ENCODE measurements around the gene NPAS3.

NPAS3 gene

GRCh38 chr14:33642691-33643244, 704.1 kb downstream of the NPAS3 start:
- no peak for DNase-seq (ENCODE audit: low read depth)

- DNase-seq (ENCODE audit: low read depth) = no peak
These were observed 704.9 kb downstream of the NPAS3 start for GRCh38 chr14:33643426-33644181.

- no peak for DNase-seq (ENCODE audit: low read depth)
These were observed 708.1 kb downstream of the NPAS3 start for GRCh38 chr14:33646692-33647260.

- no peak for DNase-seq (ENCODE audit: low read depth)
These were observed 708.7 kb downstream of the NPAS3 start for GRCh38 chr14:33647385-33647786.

- no peak for DNase-seq (ENCODE audit: low read depth)
These were observed 711.8 kb downstream of the NPAS3 start for GRCh38 chr14:33650430-33650829.

GRCh38 chr14:33652566-33653307, 714.1 kb downstream of the NPAS3 start:
- no peak for DNase-seq (ENCODE audit: low read depth)

- no peak for DNase-seq (ENCODE audit: low read depth)
These were observed 714.6 kb downstream of the NPAS3 start for GRCh38 chr14:33653308-33653695.

GRCh38 chr14:33655421-33655820, 716.7 kb downstream of the NPAS3 start:
- no peak for DNase-seq (ENCODE audit: low read depth)

- no peak for DNase-seq (ENCODE audit: low read depth)
These were observed 718.8 kb downstream of the NPAS3 start for GRCh38 chr14:33657476-33657875.

GRCh38 chr14:33660248-33660647, 721.6 kb downstream of the NPAS3 start:
- DNase-seq (ENCODE audit: low read depth) = no peak

- DNase-seq (ENCODE audit: low read depth) = no peak
These were observed 722.4 kb downstream of the NPAS3 start for GRCh38 chr14:33661101-33661500.

- DNase-seq (ENCODE audit: low read depth) = no peak
These were observed 729.4 kb downstream of the NPAS3 start for GRCh38 chr14:33668066-33668465.

GRCh38 chr14:33669111-33669510, 730.4 kb downstream of the NPAS3 start:
- DNase-seq (ENCODE audit: low read depth) = no peak

GRCh38 chr14:33670235-33670634, 731.6 kb downstream of the NPAS3 start:
- no peak for DNase-seq (ENCODE audit: low read depth)

GRCh38 chr14:33671556-33671955, 732.9 kb downstream of the NPAS3 start:
- no peak for DNase-seq (ENCODE audit: low read depth)

- no peak for DNase-seq (ENCODE audit: low read depth)
These were observed 736.2 kb downstream of the NPAS3 start for GRCh38 chr14:33674927-33675326.

- DNase-seq (ENCODE audit: low read depth) = no peak
These were observed 736.9 kb downstream of the NPAS3 start for GRCh38 chr14:33675415-33676130.

- no peak for DNase-seq (ENCODE audit: low read depth)
These were observed 737.5 kb downstream of the NPAS3 start for GRCh38 chr14:33676135-33676566.

- no peak for DNase-seq (ENCODE audit: low read depth)
These were observed 738.2 kb downstream of the NPAS3 start for GRCh38 chr14:33676891-33677290.

- no peak for DNase-seq (ENCODE audit: low read depth)
These were observed 739.3 kb downstream of the NPAS3 start for GRCh38 chr14:33678005-33678404.

GRCh38 chr14:33679025-33679424, 740.3 kb downstream of the NPAS3 start:
- no peak for DNase-seq (ENCODE audit: low read depth)
